Subcutaneous abdominal adipose tissue (tissue), 5 donors: Measurements from ENCODE around the gene EIF5.

ENCODE experiments used
- H3K27ac ChIP-seq: one replicate; pipeline ENCODE4 v1.7.0; 2013; ENCODE audit warnings: low read depth, mild to moderate bottlenecking, inconsistent platforms, low read length, moderate library complexity
- H3K27me3 ChIP-seq, 5 donors: one replicate each; pipeline ENCODE4 v1.7.0; 2013; ENCODE audit warnings: low read length in 5 of 5, inconsistent platforms in 1 of 5; ENCODE audit not compliant: control insufficient read depth in 5 of 5, insufficient read depth in 4 of 5
- H3K36me3 ChIP-seq, 5 donors: one replicate each; pipeline ENCODE4 v1.7.0; 2013; ENCODE audit warnings: low read length in 5 of 5; ENCODE audit not compliant: control insufficient read depth in 5 of 5, insufficient read depth in 5 of 5
- H3K4me1 ChIP-seq, 5 donors: one replicate each; pipeline ENCODE4 v1.7.0; 2013; ENCODE audit warnings: low read length in 5 of 5, mild to moderate bottlenecking in 3 of 5, moderate library complexity in 1 of 5; ENCODE audit not compliant: control insufficient read depth in 5 of 5, insufficient read depth in 5 of 5
- H3K4me3 ChIP-seq, 5 donors: one replicate each; pipeline ENCODE4 v1.7.0; 2013; ENCODE audit warnings: low read length in 5 of 5, low read depth in 1 of 5
- H3K9ac ChIP-seq, 5 donors: one replicate each; pipeline ENCODE4 v1.7.0; 2013; ENCODE audit warnings: low read length in 5 of 5, mild to moderate bottlenecking in 4 of 5, moderate library complexity in 3 of 5
- H3K9me3 ChIP-seq, 5 donors: one replicate each; pipeline ENCODE4 v1.7.0; 2013; ENCODE audit warnings: low read length in 5 of 5; ENCODE audit not compliant: control insufficient read depth in 5 of 5
- donor health status: healthy.
- donor health status: healthy.
- donor health status: healthy.
- donor health status: healthy.
- donor health status: healthy.

The EIF5 gene

GRCh38 chr14:103292426-103293374 lies 41.3 kb upstream of the EIF5 start:
- peaks cover 0 to 13% (median 1%) of the 10 kb centered on the region in 5 donors for H3K27me3 ChIP-seq
- no peaks in the 10 kb centered on the region for H3K9me3 ChIP-seq
- no peak overlapping the region for H3K4me3 ChIP-seq
- H3K36me3 ChIP-seq = no peaks in the 10 kb centered on the region
- H3K4me1 ChIP-seq = no peaks in the 10 kb centered on the region
- H3K27ac ChIP-seq = no peak overlapping the region
- H3K9ac ChIP-seq = no peak overlapping the region

DNA sequence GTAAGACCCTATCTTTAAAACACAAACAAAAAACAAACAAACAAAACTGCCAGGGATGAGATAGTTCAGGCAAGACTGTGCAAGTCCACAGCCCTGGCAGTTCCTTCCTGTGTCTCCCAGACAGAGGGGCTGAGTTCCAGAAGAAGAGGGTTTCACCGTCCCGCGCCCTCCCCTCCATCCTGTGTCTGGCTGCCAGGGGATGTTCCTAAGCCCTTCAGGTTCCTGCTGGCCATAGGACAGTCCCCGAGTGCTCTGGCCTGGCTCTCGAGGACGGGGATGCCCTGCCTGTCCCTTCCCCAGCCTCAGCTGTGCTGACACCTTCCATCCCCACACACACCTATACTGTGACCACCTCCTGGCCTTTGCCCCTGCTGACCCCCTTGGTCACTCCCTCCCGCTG lies 40.6 kb upstream of the EIF5 start:
- Histone ChIP-seq H3K9me3 (no peaks in the 10 kb centered on the region), H3K27me3 (peaks cover 0 to 7% (median 0%) of the 10 kb centered on the region in 5 donors), H3K4me1 (no peaks in the 10 kb centered on the region), H3K9ac (no peak overlapping the region), H3K27ac (no peak overlapping the region), H3K4me3 (no peak overlapping the region), H3K36me3 (no peaks in the 10 kb centered on the region)

- no peaks in the 10 kb centered on the region for H3K9me3 ChIP-seq
- no peaks in the 10 kb centered on the region for H3K36me3 ChIP-seq
- H3K27ac ChIP-seq = no peak overlapping the region
- no peak overlapping the region for H3K9ac ChIP-seq
- no peaks in the 10 kb centered on the region for H3K4me1 ChIP-seq
- no peak overlapping the region for H3K4me3 ChIP-seq
- peaks cover 0 to 7% (median 0%) of the 10 kb centered on the region in 5 donors for H3K27me3 ChIP-seq
Measured at GRCh38 chr14:103294091-103294490, 39.9 kb upstream of the EIF5 start.

GRCh38 chr14:103296007-103296406 lies 38.0 kb upstream of the EIF5 start:
- H3K9me3 ChIP-seq = no peaks in the 10 kb centered on the region
- H3K4me1 ChIP-seq = no peaks in the 10 kb centered on the region
- H3K36me3 ChIP-seq = no peaks in the 10 kb centered on the region
- peaks cover 0 to 7% (median 0%) of the 10 kb centered on the region in 5 donors for H3K27me3 ChIP-seq
- no peak overlapping the region for H3K4me3 ChIP-seq
- no peak overlapping the region for H3K9ac ChIP-seq
- H3K27ac ChIP-seq = no peak overlapping the region

DNA sequence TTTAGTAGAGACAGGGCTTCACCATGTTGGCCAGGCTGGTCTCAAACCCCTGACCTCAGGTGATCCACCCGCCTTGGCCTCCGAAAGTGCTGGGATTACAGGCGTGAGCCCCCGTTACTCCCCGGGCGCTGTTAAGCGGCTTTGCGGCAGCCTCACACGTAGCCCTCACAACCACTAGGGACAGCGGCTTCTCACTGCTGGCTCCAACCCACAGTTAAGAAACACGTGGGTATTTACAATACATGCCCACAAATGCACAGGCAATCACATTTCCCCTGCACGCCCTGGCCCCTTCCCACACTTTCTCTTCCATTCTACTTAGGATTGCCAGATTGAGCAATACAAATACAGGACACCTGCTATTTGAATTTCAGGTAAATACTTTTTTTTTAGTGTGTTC lies 37.0 kb upstream of the EIF5 start:
- Histone ChIP-seq H3K4me3 (no peak overlapping the region), H3K27me3 (peaks cover 0 to 5% (median 0%) of the 10 kb centered on the region in 5 donors), H3K4me1 (no peaks in the 10 kb centered on the region), H3K36me3 (no peaks in the 10 kb centered on the region), H3K9ac (no peak overlapping the region), H3K9me3 (no peaks in the 10 kb centered on the region), H3K27ac (no peak overlapping the region)

GRCh38 chr14:103298620-103299019 lies 35.4 kb upstream of the EIF5 start:
- H3K4me3 ChIP-seq = no peak overlapping the region
- H3K4me1 ChIP-seq = peaks cover 0 to 6% (median 0%) of the 10 kb centered on the region in 5 donors
- H3K9me3 ChIP-seq = no peaks in the 10 kb centered on the region
- no peak overlapping the region for H3K9ac ChIP-seq
- H3K27me3 ChIP-seq = peaks cover 0 to under 1% (median 0%) of the 10 kb centered on the region in 5 donors
- no peak overlapping the region for H3K27ac ChIP-seq
- no peaks in the 10 kb centered on the region for H3K36me3 ChIP-seq

GRCh38 chr14:103301512-103302354 lies 32.3 kb upstream of the EIF5 start:
- no peak overlapping the region for H3K9ac ChIP-seq
- H3K36me3 ChIP-seq = no peaks in the 10 kb centered on the region
- H3K4me3 ChIP-seq = no peak overlapping the region
- H3K4me1 ChIP-seq = peaks cover 0 to 6% (median 0%) of the 10 kb centered on the region in 5 donors
- H3K27ac ChIP-seq = no peak overlapping the region
- no peaks in the 10 kb centered on the region for H3K9me3 ChIP-seq
- no peaks in the 10 kb centered on the region for H3K27me3 ChIP-seq

DNA sequence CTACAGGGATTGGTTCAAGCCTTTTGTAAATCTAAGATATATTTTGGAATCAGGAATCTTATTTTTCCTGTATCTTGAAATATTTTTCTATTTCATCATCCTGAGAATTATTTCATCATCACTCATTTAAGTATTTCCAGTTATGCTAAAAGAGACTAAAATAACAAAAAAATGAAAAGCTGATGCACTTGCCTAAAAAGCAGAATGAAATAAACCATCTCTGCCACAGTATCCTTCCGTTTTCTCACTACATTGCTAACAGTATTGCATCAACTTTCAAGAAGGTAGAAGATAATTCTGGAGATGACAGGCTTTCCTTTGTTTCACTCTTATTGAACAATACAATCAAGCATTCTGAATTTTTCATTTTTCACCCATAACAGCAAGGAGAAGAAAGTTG lies 31.1 kb upstream of the EIF5 start:
- no peaks in the 10 kb centered on the region for H3K36me3 ChIP-seq
- H3K4me3 ChIP-seq = no peak overlapping the region
- no peaks in the 10 kb centered on the region for H3K9me3 ChIP-seq
- no peak overlapping the region for H3K9ac ChIP-seq
- no peak overlapping the region for H3K27ac ChIP-seq
- H3K27me3 ChIP-seq = no peaks in the 10 kb centered on the region
- peaks cover 0 to 6% (median 0%) of the 10 kb centered on the region in 5 donors for H3K4me1 ChIP-seq

DNA sequence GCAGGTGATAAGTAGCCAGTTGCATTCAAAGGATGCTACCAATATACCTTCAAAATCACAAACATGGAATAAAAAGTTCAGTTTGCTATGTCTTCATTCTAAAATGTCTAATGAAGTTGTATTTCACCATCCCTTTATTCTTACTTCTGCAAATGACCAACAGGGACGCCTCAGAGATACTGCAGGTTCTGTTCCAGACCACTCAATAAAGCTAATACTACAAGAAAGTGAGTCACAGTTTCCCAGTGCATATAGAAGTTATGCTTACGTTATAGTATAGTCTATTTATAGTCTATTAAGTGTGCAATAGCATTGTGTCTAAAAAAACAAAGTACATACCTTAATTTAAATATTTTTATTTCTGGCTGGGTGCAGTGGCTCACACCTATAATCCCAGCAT lies 29.3 kb upstream of the EIF5 start:
- Histone ChIP-seq H3K9ac (no peak overlapping the region), H3K27ac (no peak overlapping the region), H3K4me3 (no peak overlapping the region), H3K9me3 (no peaks in the 10 kb centered on the region), H3K36me3 (no peaks in the 10 kb centered on the region), H3K27me3 (no peaks in the 10 kb centered on the region), H3K4me1 (peaks cover 0 to 6% (median 0%) of the 10 kb centered on the region in 5 donors)
